ENCODE measurements around the gene DBI.
A peak's percentile ranks its signal among the peaks of the same experiment; 100 is the strongest.
"Not testable (repeated sequence)": the region's sequence is repeated elsewhere in the genome, so short reads cannot be mapped to it uniquely, and the experiment has no call there.

Gene DBI

GRCh38 chr2:119402106-119402505, 35.3 kb downstream of the DBI start:
- DNase-seq (ENCODE audit: low spot score) = no peak

GRCh38 chr2:119402645-119403560, 36.1 kb downstream of the DBI start:
- DNase-seq (ENCODE audit: low spot score) = no peak

GRCh38 chr2:119403618-119404017, 36.8 kb downstream of the DBI start:
- DNase-seq (ENCODE audit: low spot score) = not testable (repeated sequence)

GRCh38 chr2:119405151-119405550, 38.4 kb downstream of the DBI start:
- DNase-seq (ENCODE audit: low spot score) = no peak

GRCh38 chr2:119407430-119408220, 40.8 kb downstream of the DBI start:
- DNase-seq (ENCODE audit: low spot score) = peak; percentile 46

- DNase-seq (ENCODE audit: low spot score) = no peak
Measured at GRCh38 chr2:119408221-119408619, 41.4 kb downstream of the DBI start.

- no peak for DNase-seq (ENCODE audit: low spot score)
Measured at GRCh38 chr2:119409506-119409905, 42.7 kb downstream of the DBI start.

GRCh38 chr2:119414894-119415293, 48.1 kb downstream of the DBI start:
- no peak for DNase-seq (ENCODE audit: low spot score)

GRCh38 chr2:119415630-119416029, 48.9 kb downstream of the DBI start:
- no peak for DNase-seq (ENCODE audit: low spot score)

GRCh38 chr2:119416299-119416923, 49.6 kb downstream of the DBI start:
- DNase-seq (ENCODE audit: low spot score) = no peak

- DNase-seq (ENCODE audit: low spot score) = no peak
Measured at GRCh38 chr2:119417908-119418307, 51.1 kb downstream of the DBI start.

GRCh38 chr2:119419065-119419464, 52.3 kb downstream of the DBI start:
- DNase-seq (ENCODE audit: low spot score) = no peak

- DNase-seq (ENCODE audit: low spot score) = no peak
Measured at GRCh38 chr2:119419803-119420508, 53.2 kb downstream of the DBI start.

- DNase-seq (ENCODE audit: low spot score) = no peak
Measured at GRCh38 chr2:119421304-119421703, 54.5 kb downstream of the DBI start.

- no peak for DNase-seq (ENCODE audit: low spot score)
Measured at GRCh38 chr2:119421741-119422140, 55.0 kb downstream of the DBI start.
